KMS-11 (cell line): ENCODE data around the gene PHKB.

ENCODE experiments used
- H2AFZ ChIP-seq: fragments of 200-600 bp; sonication (generic); 2 replicates; pipeline ENCODE4 v1.6.1; 2016; ENCODE audit warnings: antibody characterized with exemption, mixed run types, low read depth
- H3K27ac ChIP-seq: fragments of 200-600 bp; sonication (generic); 2 replicates; pipeline ENCODE4 v1.6.1; 2016; ENCODE audit warnings: mild to moderate bottlenecking, mixed run types
- H3K27me3 ChIP-seq: fragments of 200-600 bp; sonication (generic); 2 replicates; pipeline ENCODE4 v1.6.1; 2017; ENCODE audit warnings: mild to moderate bottlenecking, low read depth, mixed run types, moderate library complexity; ENCODE audit not compliant: insufficient read depth
- H3K36me3 ChIP-seq: fragments of 200-600 bp; sonication (generic); 2 replicates; pipeline ENCODE4 v1.6.1; 2017; ENCODE audit warnings: mild to moderate bottlenecking, mixed run types; ENCODE audit not compliant: insufficient read depth
- H3K4me1 ChIP-seq: fragments of 200-600 bp; sonication (generic); 2 replicates; pipeline ENCODE4 v1.6.1; 2016; ENCODE audit warnings: mild to moderate bottlenecking, low read depth, mixed run types; ENCODE audit not compliant: poor library complexity, severe bottlenecking
- H3K4me2 ChIP-seq: fragments of 200-600 bp; sonication (generic); 2 replicates; pipeline ENCODE4 v1.7.0; 2016; ENCODE audit warnings: mild to moderate bottlenecking, mixed run types
- H3K4me3 ChIP-seq: fragments of 200-600 bp; sonication (generic); IDR thresholded peaks from 2 replicates; pipeline ENCODE4 v1.6.1; 2017; ENCODE audit warnings: low read depth, low read length, mixed read lengths; ENCODE audit not compliant: insufficient read depth
- H3K79me2 ChIP-seq: fragments of 200-600 bp; sonication (generic); 2 replicates; pipeline ENCODE4 v1.6.1; 2016; ENCODE audit warnings: low read depth, mixed run types; ENCODE audit not compliant: insufficient read depth
- H3K9ac ChIP-seq: fragments of 200-600 bp; sonication (generic); 2 replicates; pipeline ENCODE4 v1.6.1; 2016; ENCODE audit warnings: mild to moderate bottlenecking, mixed run types
- H4K20me1 ChIP-seq: fragments of 200-600 bp; sonication (generic); 2 replicates; pipeline ENCODE4 v1.6.1; 2016; ENCODE audit warnings: mild to moderate bottlenecking, mixed run types; ENCODE audit not compliant: insufficient read depth
- CTCF ChIP-seq: fragments of 200-600 bp; sonication (generic); conservative IDR thresholded peaks from 2 replicates; pipeline ENCODE4 v1.6.1; 2017; ENCODE audit warnings: low read depth, mild to moderate bottlenecking, antibody characterized with exemption, low read length, moderate library complexity, mixed read lengths

The PHKB gene

GRCh38 chr16:47644661-47645060, 183.5 kb downstream of the PHKB start:
- Histone ChIP-seq H3K79me2 (no peaks in the 10 kb centered on the region), H3K4me2 (no peak overlapping the region), H3K27ac (no peak overlapping the region), H2AFZ (no peak overlapping the region), H3K4me1 (peaks cover 19% of the 10 kb centered on the region), H3K36me3 (no peaks in the 10 kb centered on the region), H3K27me3 (no peaks in the 10 kb centered on the region), H3K4me3 (no peak overlapping the region), H3K9ac (no peak overlapping the region), H4K20me1 (no peaks in the 10 kb centered on the region)
- TF ChIP-seq CTCF = no peak

GRCh38 chr16:47646914-47647313, 185.8 kb downstream of the PHKB start:
- no peak overlapping the region for H2AFZ ChIP-seq
- H3K9ac ChIP-seq = no peak overlapping the region
- H3K79me2 ChIP-seq = no peaks in the 10 kb centered on the region
- no peak overlapping the region for H3K4me2 ChIP-seq
- TF ChIP-seq CTCF = no peak
- no peak overlapping the region for H3K4me3 ChIP-seq
- no peaks in the 10 kb centered on the region for H4K20me1 ChIP-seq
- H3K36me3 ChIP-seq = no peaks in the 10 kb centered on the region
- no peak overlapping the region for H3K27ac ChIP-seq
- no peaks in the 10 kb centered on the region for H3K27me3 ChIP-seq
- H3K4me1 ChIP-seq = peaks cover 19% of the 10 kb centered on the region

- Histone ChIP-seq H3K27me3 (no peaks in the 10 kb centered on the region), H3K9ac (no peak overlapping the region), H3K36me3 (no peaks in the 10 kb centered on the region), H3K79me2 (no peaks in the 10 kb centered on the region), H2AFZ (no peak overlapping the region), H3K4me3 (no peak overlapping the region), H3K4me2 (no peak overlapping the region), H3K4me1 (no peaks in the 10 kb centered on the region), H4K20me1 (no peaks in the 10 kb centered on the region), H3K27ac (no peak overlapping the region)
- no peak for TF ChIP-seq CTCF
These were observed 195.9 kb downstream of the PHKB start for GRCh38 chr16:47657032-47657431.

- Histone ChIP-seq H2AFZ (no peak overlapping the region), H3K4me1 (no peaks in the 10 kb centered on the region), H3K4me3 (no peak overlapping the region), H3K36me3 (no peaks in the 10 kb centered on the region), H3K9ac (no peak overlapping the region), H3K79me2 (no peaks in the 10 kb centered on the region), H3K27ac (no peak overlapping the region), H3K27me3 (no peaks in the 10 kb centered on the region), H3K4me2 (no peak overlapping the region), H4K20me1 (no peaks in the 10 kb centered on the region)
- no peak for TF ChIP-seq CTCF
These were observed 196.8 kb downstream of the PHKB start for GRCh38 chr16:47657977-47658376.
